Neural progenitor cell (in vitro differentiated cells): ENCODE results near the gene TEX14. TPM values are rescaled to one million over a fixed set of nuclear protein-coding genes. Genes with fewer than 3 reads are reported as not detected.

Source experiments
- DNase-seq: peaks from one replicate; pipeline ENCODE4 v3.0.0-alpha.2; 2016; ENCODE audit warnings: low spot score
- H2AFZ ChIP-seq: fragments of 200-600 bp; sonication (generic); replicated peaks from 2 replicates; pipeline ENCODE4 v1.6.1; 2016; ENCODE audit warnings: antibody characterized with exemption
- H3F3A ChIP-seq: fragments of 200-600 bp; sonication (generic); 2 replicates; pipeline ENCODE4 v1.6.1; 2016; ENCODE audit warnings: antibody characterized with exemption, low read depth
- H3K27ac ChIP-seq: fragments of 200-600 bp; sonication (generic); 2 replicates; pipeline ENCODE4 v1.5.1; 2016; ENCODE audit warnings: mild to moderate bottlenecking
- H3K27me3 ChIP-seq: fragments of 200-600 bp; sonication (generic); 2 replicates; pipeline ENCODE4 v1.6.1; 2016; ENCODE audit warnings: mild to moderate bottlenecking, moderate library complexity
- H3K36me3 ChIP-seq: fragments of 200-600 bp; sonication (generic); 2 replicates; pipeline ENCODE4 v1.5.1; 2016
- H3K4me1 ChIP-seq: fragments of 200-600 bp; sonication (generic); 2 replicates; pipeline ENCODE4 v1.6.1; 2016; ENCODE audit warnings: mixed run types
- H3K4me2 ChIP-seq: fragments of 200-600 bp; sonication (generic); 2 replicates; pipeline ENCODE4 v1.6.1; 2016
- H3K4me3 ChIP-seq: fragments of 200-600 bp; sonication (generic); 2 replicates; pipeline ENCODE4 v1.5.1; 2016
- H3K79me2 ChIP-seq: fragments of 200-600 bp; sonication (generic); 2 replicates; pipeline ENCODE4 v1.6.1; 2016; ENCODE audit warnings: low read depth
- H3K9ac ChIP-seq: fragments of 200-600 bp; sonication (generic); 2 replicates; pipeline ENCODE4 v1.6.1; 2016
- H3K9me3 ChIP-seq: fragments of 200-600 bp; sonication (generic); 2 replicates; pipeline ENCODE4 v1.5.1; 2016; ENCODE audit warnings: low read depth
- H4K20me1 ChIP-seq: fragments of 200-600 bp; sonication (generic); 2 replicates; pipeline ENCODE4 v1.6.1; 2016; ENCODE audit warnings: low read depth
- H3K27ac Mint-ChIP-seq: 3 replicates; pipeline ENCODE4 v1.8.0; 2021; ENCODE audit warnings: mixed read lengths
- H3K27me3 Mint-ChIP-seq: 2 replicates; pipeline ENCODE4 v1.8.0; 2022; ENCODE audit warnings: low read depth, mild to moderate bottlenecking, inconsistent platforms, moderate library complexity, mixed read lengths; ENCODE audit not compliant: insufficient read depth
- H3K36me3 Mint-ChIP-seq: 3 replicates; pipeline ENCODE4 v1.8.0; 2021; ENCODE audit warnings: mixed read lengths
- H3K4me1 Mint-ChIP-seq: 3 replicates; pipeline ENCODE4 v1.8.0; 2021; ENCODE audit warnings: mixed read lengths
- H3K4me3 Mint-ChIP-seq: 3 replicates; pipeline ENCODE4 v1.8.0; 2021; ENCODE audit warnings: mild to moderate bottlenecking, moderate library complexity, mixed read lengths
- H3K9me3 Mint-ChIP-seq: 3 replicates; pipeline ENCODE4 v1.8.0; 2020; ENCODE audit warnings: mixed read lengths
- CTCF ChIP-seq: fragments of 200-600 bp; sonication (generic); IDR thresholded peaks from 2 replicates; pipeline ENCODE4 v1.5.1; 2017; ENCODE audit warnings: antibody characterized with exemption, mild to moderate bottlenecking
- EZH2 ChIP-seq: fragments of 200-600 bp; sonication (generic); IDR thresholded peaks from 2 replicates; pipeline ENCODE4 v1.6.1; 2017; ENCODE audit warnings: antibody characterized with exemption, mild to moderate bottlenecking, moderate library complexity
- EZH2phosphoT487 ChIP-seq: fragments of 200-600 bp; sonication (generic); IDR thresholded peaks from 2 replicates; pipeline ENCODE4 v1.6.1; 2017; ENCODE audit warnings: antibody characterized with exemption
- total RNA-seq: library from RNA; depleted of rRNA; stranded (reverse); fragments of >200 nt; gene quantifications from 2 replicates; pipeline ENCODE4 v1.2.3, GENCODE V29; 2015; ENCODE audit warnings: low replicate concordance

The TEX14 gene
- total RNA-seq, 1 donor from 2014 or later, result 0.09 TPM

GRCh38 chr17:58621174-58621573 lies 70.7 kb downstream of the TEX14 start:
- Histone ChIP-seq H3K4me3 (no peak overlapping the region), H3K27me3 (no peaks in the 10 kb centered on the region), H3K9me3 (no peaks in the 10 kb centered on the region), H3F3A (no peaks in the 10 kb centered on the region), H3K4me2 (no peak overlapping the region), H3K4me1 (no peaks in the 10 kb centered on the region), H2AFZ (no peak overlapping the region), H3K9ac (no peak overlapping the region), H3K79me2 (no peaks in the 10 kb centered on the region), H4K20me1 (no peaks in the 10 kb centered on the region), H3K36me3 (no peaks in the 10 kb centered on the region), H3K27ac (no peak overlapping the region)
- H3K9me3 Mint-ChIP-seq, result no peaks in the 10 kb centered on the region
- H3K27me3 Mint-ChIP-seq, result peaks cover 5% of the 10 kb centered on the region
- no peak for DNase-seq
- TF ChIP-seq EZH2, result no peak
- no peak for TF ChIP-seq CTCF
- no peak for TF ChIP-seq EZH2phosphoT487
- no peaks in the 10 kb centered on the region for H3K36me3 Mint-ChIP-seq
- no peaks in the 10 kb centered on the region for H3K4me1 Mint-ChIP-seq
- H3K4me3 Mint-ChIP-seq, result no peak overlapping the region
- no peak overlapping the region for H3K27ac Mint-ChIP-seq

GRCh38 chr17:58618336-58618735 lies 73.5 kb downstream of the TEX14 start:
- H3K27me3 ChIP-seq, result no peaks in the 10 kb centered on the region
- H4K20me1 ChIP-seq, result no peaks in the 10 kb centered on the region
- H3F3A ChIP-seq, result no peaks in the 10 kb centered on the region
- H3K4me3 Mint-ChIP-seq, result no peak overlapping the region
- H3K4me1 ChIP-seq, result no peaks in the 10 kb centered on the region
- H3K4me3 ChIP-seq, result no peak overlapping the region
- no peaks in the 10 kb centered on the region for H3K79me2 ChIP-seq
- H3K9me3 ChIP-seq, result no peaks in the 10 kb centered on the region
- H3K36me3 Mint-ChIP-seq, result no peaks in the 10 kb centered on the region
- H2AFZ ChIP-seq, result no peak overlapping the region
- peaks cover 6% of the 10 kb centered on the region for H3K27me3 Mint-ChIP-seq
- no peaks in the 10 kb centered on the region for H3K9me3 Mint-ChIP-seq
- H3K36me3 ChIP-seq, result no peaks in the 10 kb centered on the region
- no peaks in the 10 kb centered on the region for H3K4me1 Mint-ChIP-seq
- no peak for DNase-seq
- H3K9ac ChIP-seq, result no peak overlapping the region
- no peak for TF ChIP-seq CTCF
- H3K27ac Mint-ChIP-seq, result no peak overlapping the region
- no peak overlapping the region for H3K4me2 ChIP-seq
- no peak overlapping the region for H3K27ac ChIP-seq

- no peak overlapping the region for H3K4me2 ChIP-seq
- Mint-ChIP-seq H3K9me3 (no peaks in the 10 kb centered on the region), H3K36me3 (no peaks in the 10 kb centered on the region), H3K4me1 (no peaks in the 10 kb centered on the region), H3K27ac (no peak overlapping the region), H3K27me3 (peaks cover 6% of the 10 kb centered on the region), H3K4me3 (no peak overlapping the region)
- H3K79me2 ChIP-seq, result no peaks in the 10 kb centered on the region
- no peaks in the 10 kb centered on the region for H4K20me1 ChIP-seq
- no peaks in the 10 kb centered on the region for H3F3A ChIP-seq
- DNase-seq, result no peak
- H3K4me1 ChIP-seq, result no peaks in the 10 kb centered on the region
- TF ChIP-seq CTCF, result no peak
- no peak for TF ChIP-seq EZH2
- TF ChIP-seq EZH2phosphoT487, result no peak
- no peak overlapping the region for H3K27ac ChIP-seq
- H3K9me3 ChIP-seq, result no peaks in the 10 kb centered on the region
- no peaks in the 10 kb centered on the region for H3K27me3 ChIP-seq
- no peak overlapping the region for H3K4me3 ChIP-seq
- no peak overlapping the region for H3K9ac ChIP-seq
- no peaks in the 10 kb centered on the region for H3K36me3 ChIP-seq
- H2AFZ ChIP-seq, result no peak overlapping the region
Observed at GRCh38 chr17:58617563-58617962, 74.3 kb downstream of the TEX14 start.
